Measurements from ENCODE around the gene COX6B2. TPM values are rescaled to one million over a fixed set of nuclear protein-coding genes. Genes with fewer than 3 reads are reported as not detected.

The COX6B2 gene
- total and polyA plus RNA-seq, 2 donors (not counting 3 experiments of a cell fraction or from before 2014, with no cell fraction given) = not detected

- FAIRE-seq (no peak), DNase-seq (ENCODE audit: low read depth, low spot score) (no peak)
- Histone ChIP-seq H2AFZ (ENCODE audit: low read depth, low read length) (no peak overlapping the region), H3K79me2 (ENCODE audit: control insufficient read depth, insufficient read depth, low read length) (no peaks in the 10 kb centered on the region), H3K4me3 (replicated peaks in 1 of 3; ENCODE audit: insufficient read depth in 1 of 3, low read depth in 1 of 3, low read length in 3 of 3) (no peak overlapping the region), H3K4me1 (ENCODE audit: control insufficient read depth, extremely low read depth, insufficient read depth, low read length) (no peaks in the 10 kb centered on the region), H4K20me1 (replicated peaks; ENCODE audit: control insufficient read depth, extremely low read depth, insufficient read depth, low read length) (no peaks in the 10 kb centered on the region), H3K36me3 (ENCODE audit: control insufficient read depth in 2 of 2, extremely low read depth in 1 of 2, insufficient read depth in 2 of 2, low read length in 2 of 2) (no peaks in the 10 kb centered on the region), H3K27me3 (ENCODE audit: control insufficient read depth in 2 of 2, insufficient read depth in 2 of 2, low read length in 2 of 2) (peaks cover 3 to 4% of the 10 kb centered on the region in 2 experiments), H3K9me1 (replicated peaks; ENCODE audit: control insufficient read depth, extremely low read depth, insufficient read depth, low read length) (no peaks in the 10 kb centered on the region), H3K9me3 (replicated peaks; ENCODE audit: control insufficient read depth, insufficient read depth, low read length) (no peaks in the 10 kb centered on the region), H3K27ac (ENCODE audit: insufficient read depth, low read depth, low read length) (no peak overlapping the region), H3K4me2 (ENCODE audit: insufficient read depth, low read length) (no peak overlapping the region), H3K9ac (replicated peaks; ENCODE audit: extremely low read depth, insufficient read depth, low read length) (no peak overlapping the region)
- intact Hi-C loops (cut with micrococcal nuclease) = no loop called here
- TF ChIP-seq POLR2AphosphoS5 (IDR thresholded peaks at IDR 0.05; ENCODE audit: insufficient read depth, low read depth, low read length) (no peak), EZH2 (IDR thresholded peaks at IDR 0.05; ENCODE audit: borderline replicate concordance, low read depth, low read length, severe bottlenecking) (no peak), CTCF (IDR thresholded peaks at IDR 0.05; ENCODE audit: extremely low read depth in 1 of 2, insufficient read depth in 1 of 2, low read depth in 1 of 2, low read length in 2 of 2) (no peak), POLR2A (IDR thresholded peaks at IDR 0.05; ENCODE audit: low read depth, low read length) (no peak), MYC (IDR thresholded peaks at IDR 0.05; ENCODE audit: low read depth, low read length) (no peak), MAX (IDR thresholded peaks at IDR 0.05; ENCODE audit: insufficient read depth, insufficient read length) (no peak), FOS (IDR thresholded peaks at IDR 0.05; ENCODE audit: borderline replicate concordance, insufficient read depth, low read length) (no peak), GATA2 (IDR thresholded peaks at IDR 0.05; ENCODE audit: insufficient read depth, insufficient read length, low read depth, low read length) (no peak), JUN (IDR thresholded peaks at IDR 0.05; ENCODE audit: borderline replicate concordance, insufficient read depth, insufficient read length, low read depth) (no peak)
- POLR2A ChIA-PET = no interaction called here
- CTCF ChIA-PET = no interaction called here
- dilution Hi-C loops (cut with MboI; ENCODE audit: extremely low pct_ligation_motif_present, low sequenced_read_pairs) = no loop called here
- no TSS peak for BruUV-seq (replicated peaks)
Observed at GRCh38 chr19:55360902-55361301, 6.4 kb upstream of the COX6B2 start.
